ENCODE measurements around the gene PIEZO1. TPM values are rescaled to one million over a fixed set of nuclear protein-coding genes. Genes with fewer than 3 reads are reported as not detected.
A peak's percentile ranks its signal among the peaks of the same experiment; 100 is the strongest.

The PIEZO1 gene
- total and polyA plus RNA-seq, 9 of the 15 experiments (the other 6 are each of a cell fraction or from before 2014, with no cell fraction given), result 3.6 to 432 (median 131) TPM

DNA sequence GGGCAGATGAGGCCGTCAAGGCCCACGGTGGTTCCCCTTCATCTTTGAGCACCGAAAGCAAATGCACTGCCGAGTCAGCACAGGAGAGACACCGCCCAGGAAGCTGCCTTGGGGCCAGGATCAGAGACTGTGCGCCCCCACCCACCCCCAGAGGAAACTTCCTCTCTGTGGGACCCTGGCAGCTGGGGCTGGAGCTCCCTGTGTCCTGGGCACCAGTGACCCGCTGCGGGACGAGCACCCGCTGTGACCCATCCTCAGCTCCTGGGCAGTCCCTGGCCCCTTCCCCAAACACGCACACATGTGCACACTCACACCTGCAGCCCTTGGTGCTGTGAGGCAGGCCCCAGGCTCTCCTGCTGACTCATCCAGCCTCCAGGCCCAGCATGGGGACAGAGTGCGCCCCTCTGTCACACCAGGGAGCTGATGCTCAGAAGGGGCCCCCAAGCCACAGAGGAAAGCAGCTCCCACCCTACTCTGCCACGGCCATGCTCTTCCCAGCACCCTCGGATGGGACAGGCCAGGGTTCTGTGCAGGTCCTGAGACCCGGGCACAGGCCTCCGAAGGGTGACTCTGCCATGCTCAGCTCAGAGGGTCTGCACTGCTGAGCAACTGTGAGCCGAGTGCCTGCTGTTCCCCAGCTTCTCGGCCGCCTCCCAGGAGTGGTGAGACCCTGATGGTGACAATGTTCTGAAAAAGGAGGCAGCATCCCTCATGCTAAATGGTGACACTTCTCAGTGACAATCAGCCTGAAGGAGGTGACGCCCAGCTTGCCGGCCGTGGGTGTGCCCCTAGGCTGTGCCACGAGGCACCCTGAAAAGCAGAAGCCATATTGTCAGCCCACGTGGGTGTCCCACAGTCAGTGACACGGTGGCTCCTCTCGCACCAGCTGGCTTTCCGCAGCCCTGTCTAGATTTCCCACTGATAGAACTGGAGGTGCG, 3.6 kb downstream of the PIEZO1 start (continued):
- TF ChIP-seq, protein P1, sequence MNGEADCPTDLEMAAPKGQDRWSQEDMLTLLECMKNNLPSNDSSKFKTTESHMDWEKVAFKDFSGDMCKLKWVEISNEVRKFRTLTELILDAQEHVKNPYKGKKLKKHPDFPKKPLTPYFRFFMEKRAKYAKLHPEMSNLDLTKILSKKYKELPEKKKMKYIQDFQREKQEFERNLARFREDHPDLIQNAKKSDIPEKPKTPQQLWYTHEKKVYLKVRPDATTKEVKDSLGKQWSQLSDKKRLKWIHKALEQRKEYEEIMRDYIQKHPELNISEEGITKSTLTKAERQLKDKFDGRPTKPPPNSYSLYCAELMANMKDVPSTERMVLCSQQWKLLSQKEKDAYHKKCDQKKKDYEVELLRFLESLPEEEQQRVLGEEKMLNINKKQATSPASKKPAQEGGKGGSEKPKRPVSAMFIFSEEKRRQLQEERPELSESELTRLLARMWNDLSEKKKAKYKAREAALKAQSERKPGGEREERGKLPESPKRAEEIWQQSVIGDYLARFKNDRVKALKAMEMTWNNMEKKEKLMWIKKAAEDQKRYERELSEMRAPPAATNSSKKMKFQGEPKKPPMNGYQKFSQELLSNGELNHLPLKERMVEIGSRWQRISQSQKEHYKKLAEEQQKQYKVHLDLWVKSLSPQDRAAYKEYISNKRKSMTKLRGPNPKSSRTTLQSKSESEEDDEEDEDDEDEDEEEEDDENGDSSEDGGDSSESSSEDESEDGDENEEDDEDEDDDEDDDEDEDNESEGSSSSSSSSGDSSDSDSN (IDR thresholded peaks at IDR 0.05; ENCODE audit: borderline replicate concordance in 1 of 2, low read depth in 2 of 2, low read length in 2 of 2), result peak; percentile 41 to 81; a peak in 1 of 4 replicates
- TF ChIP-seq MEF2D (tag; conservative IDR thresholded peaks at IDR 0.05; ENCODE audit: low read depth) (no peak), HIVEP1 (CRISPR knock-in tag; IDR thresholded peaks at IDR 0.05) (no peak), NFIC (IDR thresholded peaks at IDR 0.05) (peak; percentile 22; the same call in 1 of the 2 replicates), NCOA2 (IDR thresholded peaks at IDR 0.05; ENCODE audit: partially characterized antibody in 2 of 2) (no peak), TCFL5 (CRISPR knock-in tag; conservative IDR thresholded peaks at IDR 0.05) (no peak), HDAC6 (IDR thresholded peaks at IDR 0.05; ENCODE audit: low read depth, low read length) (no peak), NCOR1 (IDR thresholded peaks at IDR 0.05) (no peak), DACH1 (IDR thresholded peaks at IDR 0.05; ENCODE audit: partially characterized antibody) (no peak), ZNF766 (CRISPR knock-in tag; conservative IDR thresholded peaks at IDR 0.05) (no peak), RBBP5 (IDR thresholded peaks at IDR 0.05; ENCODE audit: borderline replicate concordance, insufficient read depth, low read length, poor library complexity, severe bottlenecking) (peak; percentile 74), ZKSCAN3 (CRISPR knock-in tag; IDR thresholded peaks at IDR 0.05) (no peak), ZNF146 (CRISPR knock-in tag; IDR thresholded peaks at IDR 0.05; ENCODE audit: unreplicated experiment) (no peak), ERF (CRISPR knock-in tag; IDR thresholded peaks at IDR 0.05) (0 out of 2 replicates have a peak, but pooled peaks have one; percentile 66), ZC3H4 (CRISPR knock-in tag; IDR thresholded peaks at IDR 0.05; ENCODE audit: borderline replicate concordance) (no peak)
- TF ChIP-seq, protein P2, sequence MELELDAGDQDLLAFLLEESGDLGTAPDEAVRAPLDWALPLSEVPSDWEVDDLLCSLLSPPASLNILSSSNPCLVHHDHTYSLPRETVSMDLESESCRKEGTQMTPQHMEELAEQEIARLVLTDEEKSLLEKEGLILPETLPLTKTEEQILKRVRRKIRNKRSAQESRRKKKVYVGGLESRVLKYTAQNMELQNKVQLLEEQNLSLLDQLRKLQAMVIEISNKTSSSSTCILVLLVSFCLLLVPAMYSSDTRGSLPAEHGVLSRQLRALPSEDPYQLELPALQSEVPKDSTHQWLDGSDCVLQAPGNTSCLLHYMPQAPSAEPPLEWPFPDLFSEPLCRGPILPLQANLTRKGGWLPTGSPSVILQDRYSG (tag; conservative IDR thresholded peaks at IDR 0.05; ENCODE audit: low read depth), result no peak
- TF ChIP-seq, protein P3, sequence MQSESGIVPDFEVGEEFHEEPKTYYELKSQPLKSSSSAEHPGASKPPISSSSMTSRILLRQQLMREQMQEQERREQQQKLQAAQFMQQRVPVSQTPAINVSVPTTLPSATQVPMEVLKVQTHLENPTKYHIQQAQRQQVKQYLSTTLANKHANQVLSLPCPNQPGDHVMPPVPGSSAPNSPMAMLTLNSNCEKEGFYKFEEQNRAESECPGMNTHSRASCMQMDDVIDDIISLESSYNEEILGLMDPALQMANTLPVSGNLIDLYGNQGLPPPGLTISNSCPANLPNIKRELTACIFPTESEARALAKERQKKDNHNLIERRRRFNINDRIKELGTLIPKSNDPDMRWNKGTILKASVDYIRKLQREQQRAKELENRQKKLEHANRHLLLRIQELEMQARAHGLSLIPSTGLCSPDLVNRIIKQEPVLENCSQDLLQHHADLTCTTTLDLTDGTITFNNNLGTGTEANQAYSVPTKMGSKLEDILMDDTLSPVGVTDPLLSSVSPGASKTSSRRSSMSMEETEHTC (IDR thresholded peaks at IDR 0.05), result no peak
- TF ChIP-seq, protein P4, sequence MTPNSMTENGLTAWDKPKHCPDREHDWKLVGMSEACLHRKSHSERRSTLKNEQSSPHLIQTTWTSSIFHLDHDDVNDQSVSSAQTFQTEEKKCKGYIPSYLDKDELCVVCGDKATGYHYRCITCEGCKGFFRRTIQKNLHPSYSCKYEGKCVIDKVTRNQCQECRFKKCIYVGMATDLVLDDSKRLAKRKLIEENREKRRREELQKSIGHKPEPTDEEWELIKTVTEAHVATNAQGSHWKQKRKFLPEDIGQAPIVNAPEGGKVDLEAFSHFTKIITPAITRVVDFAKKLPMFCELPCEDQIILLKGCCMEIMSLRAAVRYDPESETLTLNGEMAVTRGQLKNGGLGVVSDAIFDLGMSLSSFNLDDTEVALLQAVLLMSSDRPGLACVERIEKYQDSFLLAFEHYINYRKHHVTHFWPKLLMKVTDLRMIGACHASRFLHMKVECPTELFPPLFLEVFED (CRISPR knock-in tag; conservative IDR thresholded peaks at IDR 0.05), result 0 out of 2 replicates have a peak, but pooled peaks have one; percentile 61
- TF ChIP-seq, protein P5, sequence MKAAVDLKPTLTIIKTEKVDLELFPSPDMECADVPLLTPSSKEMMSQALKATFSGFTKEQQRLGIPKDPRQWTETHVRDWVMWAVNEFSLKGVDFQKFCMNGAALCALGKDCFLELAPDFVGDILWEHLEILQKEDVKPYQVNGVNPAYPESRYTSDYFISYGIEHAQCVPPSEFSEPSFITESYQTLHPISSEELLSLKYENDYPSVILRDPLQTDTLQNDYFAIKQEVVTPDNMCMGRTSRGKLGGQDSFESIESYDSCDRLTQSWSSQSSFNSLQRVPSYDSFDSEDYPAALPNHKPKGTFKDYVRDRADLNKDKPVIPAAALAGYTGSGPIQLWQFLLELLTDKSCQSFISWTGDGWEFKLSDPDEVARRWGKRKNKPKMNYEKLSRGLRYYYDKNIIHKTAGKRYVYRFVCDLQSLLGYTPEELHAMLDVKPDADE (conservative IDR thresholded peaks at IDR 0.05; ENCODE audit: control insufficient read depth, low read depth, low read length), result peak; percentile 76; the same call in 1 of the 2 replicates
